Caco-2 (cell line): ENCODE measurements around the gene PTPN14. TPM values are rescaled to one million over a fixed set of nuclear protein-coding genes. Genes with fewer than 3 reads are reported as not detected.
A peak's percentile ranks its signal among the peaks of the same experiment; 100 is the strongest.

Experiments used
- BruUV-seq: library from RNA; stranded (reverse); fragments of 400-500 nt; replicated peaks from 2 replicates; lab custom pipeline; 2021; lab: Mats Ljungman, UMichigan
- CTCF ChIA-PET: fragments of 300-600 bp; sonication (Branson Sonifier 250); formaldehyde crosslinking; loops from one replicate; lab custom pipeline; 2022; ENCODE audit warnings: antibody characterized with exemption; lab: Charles Lee
- POLR2A ChIA-PET: fragments of 300-600 bp; sonication (Branson Sonifier 250); formaldehyde crosslinking; loops from one replicate; lab custom pipeline; 2022; ENCODE audit warnings: antibody characterized with exemption; lab: Charles Lee
- DNase-seq, 2 experiments: peaks; one replicate each; pipeline versions ENCODE4 v3.0.0 to v3.0.0-alpha.2; 2020 to 2022
- H3K27me3 ChIP-seq: replicated peaks from 2 replicates; pipeline ENCODE4 v1.6.0; 2011; ENCODE audit warnings: low read length; ENCODE audit not compliant: control insufficient read depth, insufficient read depth
- H3K36me3 ChIP-seq: 2 replicates; pipeline ENCODE4 v1.5.1; 2011; ENCODE audit warnings: low read length; ENCODE audit not compliant: control insufficient read depth, insufficient read depth
- H3K4me1 ChIP-seq: fragments of 250-450 bp; sonication (Bioruptor Pico); 2 replicates; pipeline ENCODE4 v1.5.1; 2020; ENCODE audit warnings: mild to moderate bottlenecking
- H3K4me3 ChIP-seq: 2 replicates; pipeline ENCODE4 v1.5.1; 2011; ENCODE audit warnings: low read depth, mild to moderate bottlenecking, control low read depth, low read length
- H3K9me3 ChIP-seq: fragments of 250-450 bp; sonication (Bioruptor Pico); 2 replicates; pipeline ENCODE4 v1.5.1; 2020; ENCODE audit warnings: mild to moderate bottlenecking, moderate library complexity
- H3K27ac Mint-ChIP-seq: one replicate; pipeline ENCODE4 v1.8.0; 2022; ENCODE audit warnings: mixed read lengths; ENCODE audit not compliant: unreplicated experiment
- H3K27me3 Mint-ChIP-seq: one replicate; pipeline ENCODE4 v1.8.0; 2022; ENCODE audit warnings: mixed read lengths; ENCODE audit not compliant: insufficient read depth, unreplicated experiment
- H3K36me3 Mint-ChIP-seq: one replicate; pipeline ENCODE4 v1.8.0; 2022; ENCODE audit warnings: mild to moderate bottlenecking, mixed read lengths; ENCODE audit not compliant: insufficient read depth, unreplicated experiment
- H3K4me1 Mint-ChIP-seq: one replicate; pipeline ENCODE4 v1.8.0; 2022; ENCODE audit warnings: low read depth, mixed read lengths; ENCODE audit not compliant: unreplicated experiment
- H3K4me3 Mint-ChIP-seq: one replicate; pipeline ENCODE4 v1.8.0; 2022; ENCODE audit warnings: mild to moderate bottlenecking, moderate library complexity, mixed read lengths; ENCODE audit not compliant: unreplicated experiment
- H3K9me3 Mint-ChIP-seq: one replicate; pipeline ENCODE4 v1.8.0; 2022; ENCODE audit warnings: mixed read lengths; ENCODE audit not compliant: unreplicated experiment
- CTCF ChIP-seq, 2 experiments: fragments of 200-600 bp in 1 of 2; IDR thresholded peaks; 1 replicate in 1 of 2; 2 replicates in 1 of 2; pipeline versions ENCODE4 v1.5.1 to v1.8.0; 2011 to 2022; ENCODE audit warnings: antibody characterized with exemption in 1 of 2, control low read depth in 1 of 2, inconsistent platforms in 1 of 2, low read depth in 1 of 2, low read length in 1 of 2, mild to moderate bottlenecking in 1 of 2, moderate library complexity in 1 of 2; ENCODE audit not compliant: insufficient read depth in 1 of 2, severe bottlenecking in 1 of 2, unreplicated experiment in 1 of 2
- intact Hi-C: fragments of 100-400 bp; cut with micrococcal nuclease; formaldehyde crosslinking; loops from one replicate; pipeline ENCODE4 v1.10.0; 2022; ENCODE audit not compliant: unreplicated experiment
- total RNA-seq: library from RNA; stranded (reverse); gene quantifications from 2 replicates; pipeline ENCODE4 v1.2.3, GENCODE V29; 2022

PTPN14 gene
- total RNA-seq, 1 experiment from 2014 or later = 103 TPM

GRCh38 chr1:214367841-214368240 lies 183.6 kb downstream of the PTPN14 start:
- no peak for TF ChIP-seq CTCF (IDR thresholded peaks at IDR 0.05; ENCODE audit: insufficient read depth in 1 of 2, low read depth in 1 of 2, low read length in 1 of 2, severe bottlenecking in 1 of 2, unreplicated experiment in 1 of 2)
- peaks cover 59% of the 10 kb centered on the region for H3K4me1 Mint-ChIP-seq
- BruUV-seq = no TSS peak
- Histone ChIP-seq H3K9me3 (no peaks in the 10 kb centered on the region), H3K36me3 (peaks cover 2% of the 10 kb centered on the region), H3K4me3 (no peak overlapping the region), H3K4me1 (peaks cover 38% of the 10 kb centered on the region), H3K27me3 (no peaks in the 10 kb centered on the region)
- no peak overlapping the region for H3K4me3 Mint-ChIP-seq
- DNase-seq = no peak
- H3K9me3 Mint-ChIP-seq = no peaks in the 10 kb centered on the region
- no peak overlapping the region for H3K27ac Mint-ChIP-seq
- ChIA-PET POLR2A (no interaction called here), CTCF (no interaction called here)
- H3K27me3 Mint-ChIP-seq = no peaks in the 10 kb centered on the region
- intact Hi-C loops = no loop called here
- H3K36me3 Mint-ChIP-seq = peaks cover 100% of the 10 kb centered on the region

- ChIA-PET CTCF (no interaction called here), POLR2A (no interaction called here)
- intact Hi-C loops = loop anchor here (1.0 kb wide), 2 partner anchors 15 to 142 kb away; no protein-coding TSS in a partner anchor
- TF ChIP-seq CTCF (IDR thresholded peaks at IDR 0.05; ENCODE audit: insufficient read depth in 1 of 2, low read depth in 1 of 2, low read length in 1 of 2, severe bottlenecking in 1 of 2, unreplicated experiment in 1 of 2) = no peak
- Histone ChIP-seq H3K27me3 (no peaks in the 10 kb centered on the region), H3K9me3 (no peaks in the 10 kb centered on the region), H3K36me3 (peaks cover 3% of the 10 kb centered on the region), H3K4me3 (no peak overlapping the region), H3K4me1 (peaks cover 53% of the 10 kb centered on the region)
- peaks cover 67% of the 10 kb centered on the region for H3K4me1 Mint-ChIP-seq
- H3K9me3 Mint-ChIP-seq = no peaks in the 10 kb centered on the region
- H3K4me3 Mint-ChIP-seq = peak overlapping the region; percentile 60
- no peak for DNase-seq
- no peak overlapping the region for H3K27ac Mint-ChIP-seq
- BruUV-seq = no TSS peak
- H3K27me3 Mint-ChIP-seq = no peaks in the 10 kb centered on the region
- H3K36me3 Mint-ChIP-seq = peaks cover 100% of the 10 kb centered on the region
These were observed 186.6 kb downstream of the PTPN14 start for GRCh38 chr1:214364786-214365295.

GRCh38 chr1:214364386-214364785 lies 187.0 kb downstream of the PTPN14 start:
- peaks cover 100% of the 10 kb centered on the region for H3K36me3 Mint-ChIP-seq
- peaks cover 3% of the 10 kb centered on the region for H3K36me3 ChIP-seq

More at GRCh38 chr1:214364386-214364785, 187.0 kb downstream of the PTPN14 start:
- H3K4me3 Mint-ChIP-seq = peak overlapping the region; percentile 60
- no peaks in the 10 kb centered on the region for H3K9me3 Mint-ChIP-seq
- H3K27me3 Mint-ChIP-seq = no peaks in the 10 kb centered on the region
- H3K4me1 ChIP-seq = peaks cover 53% of the 10 kb centered on the region
- H3K4me3 ChIP-seq = no peak overlapping the region
- H3K9me3 ChIP-seq = no peaks in the 10 kb centered on the region
- H3K27me3 ChIP-seq = no peaks in the 10 kb centered on the region
- peak in 1 of 2 experiments; percentile 56 for DNase-seq
- CTCF ChIA-PET = no interaction called here
- H3K27ac Mint-ChIP-seq = peak overlapping the region; percentile 90
- TSS peak; percentile 83 for BruUV-seq
- H3K4me1 Mint-ChIP-seq = peaks cover 64% of the 10 kb centered on the region
- no peak for TF ChIP-seq CTCF (IDR thresholded peaks at IDR 0.05; ENCODE audit: insufficient read depth in 1 of 2, low read depth in 1 of 2, low read length in 1 of 2, severe bottlenecking in 1 of 2, unreplicated experiment in 1 of 2)
- intact Hi-C loops = loop anchor here (1.0 kb wide), 2 partner anchors 14 to 143 kb away; no protein-coding TSS in a partner anchor
- POLR2A ChIA-PET = no interaction called here
